ENCODE results near the gene TCP11L2. TPM values are rescaled to one million over a fixed set of nuclear protein-coding genes. Genes with fewer than 3 reads are reported as not detected.

The TCP11L2 gene
- total and polyA plus RNA-seq, 2 of the 13 experiments (the other 11 are each of a cell fraction or from before 2014, with no cell fraction given) = 4.6 to 24.1 TPM

- TF ChIP-seq HNF1A (IDR thresholded peaks at IDR 0.05; ENCODE audit: low read depth) (peak; percentile 22; the same call in 1 of the 2 replicates), HNF1A (CRISPR knock-in tag; IDR thresholded peaks at IDR 0.05; ENCODE audit: borderline replicate concordance) (peak; percentile 77), NFATC3 (CRISPR knock-in tag; IDR thresholded peaks at IDR 0.05) (0 out of 2 replicates have a peak, but pooled peaks have one; percentile 29), CREBL2 (CRISPR knock-in tag; IDR thresholded peaks at IDR 0.05; ENCODE audit: borderline replicate concordance) (no peak), DR1 (CRISPR knock-in tag; IDR thresholded peaks at IDR 0.05) (peak; percentile 79), TERF1 (CRISPR knock-in tag; IDR thresholded peaks at IDR 0.05) (no peak), EEA1 (CRISPR knock-in tag; IDR thresholded peaks at IDR 0.05; ENCODE audit: borderline replicate concordance) (peak; percentile 39; the same call in 1 of the 2 replicates), ZSCAN21 (CRISPR knock-in tag; IDR thresholded peaks at IDR 0.05; ENCODE audit: borderline replicate concordance) (peak; percentile 53; the same call in 1 of the 2 replicates), ZBTB49 (CRISPR knock-in tag; IDR thresholded peaks at IDR 0.05; ENCODE audit: borderline replicate concordance) (no peak), GPN1 (CRISPR knock-in tag; IDR thresholded peaks at IDR 0.05; ENCODE audit: borderline replicate concordance) (peak; percentile 26; the same call in 1 of the 2 replicates), ONECUT2 (CRISPR knock-in tag; IDR thresholded peaks at IDR 0.05) (no peak), MAX (IDR thresholded peaks at IDR 0.05) (peak; percentile 89), SKI (IDR thresholded peaks at IDR 0.05; ENCODE audit: partially characterized antibody) (peak; percentile 70), ZNF205 (CRISPR knock-in tag; IDR thresholded peaks at IDR 0.05) (peak; percentile 84; the same call in 1 of the 2 replicates), MAZ (IDR thresholded peaks at IDR 0.05; ENCODE audit: borderline replicate concordance, low read depth, low read length) (peak; percentile 41; the same call in 1 of the 2 replicates), MAZ (CRISPR knock-in tag; IDR thresholded peaks at IDR 0.05; ENCODE audit: low read depth) (peak; percentile 76), ZMYM4 (CRISPR knock-in tag; IDR thresholded peaks at IDR 0.05) (peak; percentile 96), ERF (CRISPR knock-in tag; IDR thresholded peaks at IDR 0.05) (peak; percentile 90)
Measured at GRCh38 chr12:106357549-106358395, 55.2 kb downstream of the TCP11L2 start, which contains the start of gene POLR3B (continued).
